ENCODE results near the gene IGBP1. TPM values are rescaled to one million over a fixed set of nuclear protein-coding genes. Genes with fewer than 3 reads are reported as not detected.

IGBP1 gene
- total and polyA plus RNA-seq, 5 donors = 42.9 to 71.5 (median 50.9) TPM

GRCh38 chrX:70166601-70167590, 33.6 kb downstream of the IGBP1 start:
- H3K4me3 ChIP-seq (ENCODE audit: low read length) = no peak overlapping the region
- DNase-seq (no peak), ATAC-seq (no peak)
- no peak overlapping the region for H3K27ac ChIP-seq (ENCODE audit: low read length)
- H3K27me3 ChIP-seq (ENCODE audit: control insufficient read depth, insufficient read depth) = no peaks in the 10 kb centered on the region
- intact Hi-C loops (cut with DNase I) = no loop called here
- no peaks in the 10 kb centered on the region for H3K9me3 ChIP-seq (ENCODE audit: control insufficient read depth, low read length)
- no peaks in the 10 kb centered on the region for H3K4me1 ChIP-seq (ENCODE audit: control insufficient read depth, insufficient read depth, low read length)
- 86% methylated on average over 19 of the region's 19 CpGs for WGBS

- intact Hi-C loops (cut with DNase I) = no loop called here
- Histone ChIP-seq H3K4me3 (ENCODE audit: low read length) (no peak overlapping the region), H3K27ac (ENCODE audit: low read length) (no peak overlapping the region), H3K4me1 (ENCODE audit: control insufficient read depth, insufficient read depth, low read length) (no peaks in the 10 kb centered on the region), H3K9me3 (ENCODE audit: control insufficient read depth, low read length) (no peaks in the 10 kb centered on the region), H3K27me3 (ENCODE audit: control insufficient read depth, insufficient read depth) (no peaks in the 10 kb centered on the region)
- ATAC-seq (peak; percentile 67 to 72), DNase-seq (peak in 1 of 3 donors; percentile 21)
- WGBS = 36% methylated on average over 11 of the region's 11 CpGs
Observed at GRCh38 chrX:70168238-70169188, 35.3 kb downstream of the IGBP1 start.

- DNase-seq (no peak), ATAC-seq (no peak)
- H3K4me3 ChIP-seq (ENCODE audit: low read length) = no peak overlapping the region
- H3K9me3 ChIP-seq (ENCODE audit: control insufficient read depth, low read length) = no peaks in the 10 kb centered on the region
- intact Hi-C loops (cut with DNase I) = no loop called here
- no peaks in the 10 kb centered on the region for H3K4me1 ChIP-seq (ENCODE audit: control insufficient read depth, insufficient read depth, low read length)
- H3K27me3 ChIP-seq (ENCODE audit: control insufficient read depth, insufficient read depth) = no peaks in the 10 kb centered on the region
- 94% methylated on average over 7 of the region's 7 CpGs for WGBS
- H3K27ac ChIP-seq (ENCODE audit: low read length) = no peak overlapping the region
Observed at GRCh38 chrX:70169281-70169680, 36.0 kb downstream of the IGBP1 start.

- H3K27me3 ChIP-seq (ENCODE audit: control insufficient read depth, insufficient read depth) = no peaks in the 10 kb centered on the region
- no peak for ATAC-seq
- DNase-seq = no peak
- H3K4me1 ChIP-seq (ENCODE audit: control insufficient read depth, insufficient read depth, low read length) = no peaks in the 10 kb centered on the region
- no peak overlapping the region for H3K4me3 ChIP-seq (ENCODE audit: low read length)
- intact Hi-C loops (cut with DNase I) = no loop called here
- H3K27ac ChIP-seq (ENCODE audit: low read length) = no peak overlapping the region
- no peaks in the 10 kb centered on the region for H3K9me3 ChIP-seq (ENCODE audit: control insufficient read depth, low read length)
- WGBS = 57% methylated on average over 2 of the region's 2 CpGs
Observed at GRCh38 chrX:70171624-70172023, 38.4 kb downstream of the IGBP1 start.

- intact Hi-C loops (cut with DNase I) = no loop called here
- Histone ChIP-seq H3K27me3 (ENCODE audit: control insufficient read depth, insufficient read depth) (no peaks in the 10 kb centered on the region), H3K9me3 (ENCODE audit: control insufficient read depth, low read length) (no peaks in the 10 kb centered on the region), H3K4me1 (ENCODE audit: control insufficient read depth, insufficient read depth, low read length) (peaks cover 1% of the 10 kb centered on the region), H3K4me3 (ENCODE audit: low read length) (no peak overlapping the region), H3K27ac (ENCODE audit: low read length) (no peak overlapping the region)
- no peak for DNase-seq
- WGBS = 91% methylated on average over 3 of the region's 3 CpGs
- no peak for ATAC-seq
Observed at GRCh38 chrX:70172221-70172620, 39.0 kb downstream of the IGBP1 start.

GRCh38 chrX:70172964-70173363, 39.7 kb downstream of the IGBP1 start:
- Histone ChIP-seq H3K4me1 (ENCODE audit: control insufficient read depth, insufficient read depth, low read length) (peaks cover 1% of the 10 kb centered on the region), H3K4me3 (ENCODE audit: low read length) (no peak overlapping the region), H3K9me3 (ENCODE audit: control insufficient read depth, low read length) (no peaks in the 10 kb centered on the region), H3K27ac (ENCODE audit: low read length) (no peak overlapping the region), H3K27me3 (ENCODE audit: control insufficient read depth, insufficient read depth) (no peaks in the 10 kb centered on the region)
- WGBS = 76% methylated on average over 4 of the region's 4 CpGs
- intact Hi-C loops (cut with DNase I) = no loop called here
- ATAC-seq = no peak
- no peak for DNase-seq

GRCh38 chrX:70174754-70175153, 41.5 kb downstream of the IGBP1 start:
- Histone ChIP-seq H3K4me3 (ENCODE audit: low read length) (no peak overlapping the region), H3K4me1 (ENCODE audit: control insufficient read depth, insufficient read depth, low read length) (peaks cover 1% of the 10 kb centered on the region), H3K27ac (ENCODE audit: low read length) (no peak overlapping the region), H3K9me3 (ENCODE audit: control insufficient read depth, low read length) (no peaks in the 10 kb centered on the region), H3K27me3 (ENCODE audit: control insufficient read depth, insufficient read depth) (no peaks in the 10 kb centered on the region)
- DNase-seq (no peak), ATAC-seq (no peak)
- intact Hi-C loops (cut with DNase I) = no loop called here
- WGBS = 48% methylated on average over 4 of the region's 4 CpGs

- peaks cover 1% of the 10 kb centered on the region for H3K4me1 ChIP-seq (ENCODE audit: control insufficient read depth, insufficient read depth, low read length)
- ATAC-seq (no peak), DNase-seq (no peak)
- intact Hi-C loops (cut with DNase I) = no loop called here
- H3K4me3 ChIP-seq (ENCODE audit: low read length) = no peak overlapping the region
- H3K27ac ChIP-seq (ENCODE audit: low read length) = no peak overlapping the region
- no peaks in the 10 kb centered on the region for H3K27me3 ChIP-seq (ENCODE audit: control insufficient read depth, insufficient read depth)
- 81% methylated on average over 7 of the region's 7 CpGs for WGBS
- H3K9me3 ChIP-seq (ENCODE audit: control insufficient read depth, low read length) = no peaks in the 10 kb centered on the region
Observed at GRCh38 chrX:70175338-70175737, 42.1 kb downstream of the IGBP1 start.

GRCh38 chrX:70176938-70177533, 43.8 kb downstream of the IGBP1 start, which contains the start of gene DGAT2L6:
Gene DGAT2L6 (plus strand): TSS chrX:70177483. CDS start chrX:70177583, 100 bp downstream.
- Histone ChIP-seq H3K9me3 (ENCODE audit: control insufficient read depth, low read length) (no peaks in the 10 kb centered on the region), H3K27me3 (ENCODE audit: control insufficient read depth, insufficient read depth) (no peaks in the 10 kb centered on the region), H3K4me3 (ENCODE audit: low read length) (no peak within 1 kb of the TSS), H3K27ac (ENCODE audit: low read length) (no peak within 1 kb of the TSS), H3K4me1 (ENCODE audit: control insufficient read depth, insufficient read depth, low read length) (peaks cover 1% of the 10 kb centered on the region)
- intact Hi-C loops (cut with DNase I) = no loop called here
- ATAC-seq = no peak
- 56% methylated on average over 7 of the region's 7 CpGs for WGBS
- DNase-seq = no peak

GRCh38 chrX:70183091-70183490, 49.8 kb downstream of the IGBP1 start:
- WGBS = 61% methylated on average over 5 of the region's 5 CpGs
- intact Hi-C loops (cut with DNase I) = no loop called here

More at GRCh38 chrX:70183091-70183490, 49.8 kb downstream of the IGBP1 start:
- no peak overlapping the region for H3K27ac ChIP-seq (ENCODE audit: low read length)
- no peak for ATAC-seq
- DNase-seq = no peak
- no peak overlapping the region for H3K4me3 ChIP-seq (ENCODE audit: low read length)
- no peaks in the 10 kb centered on the region for H3K27me3 ChIP-seq (ENCODE audit: control insufficient read depth, insufficient read depth)
- no peaks in the 10 kb centered on the region for H3K4me1 ChIP-seq (ENCODE audit: control insufficient read depth, insufficient read depth, low read length)
- no peaks in the 10 kb centered on the region for H3K9me3 ChIP-seq (ENCODE audit: control insufficient read depth, low read length)

Measured in right cardiac atrium (tissue), 5 donors.